ENCODE measurements around the gene KLK6.

DNA sequence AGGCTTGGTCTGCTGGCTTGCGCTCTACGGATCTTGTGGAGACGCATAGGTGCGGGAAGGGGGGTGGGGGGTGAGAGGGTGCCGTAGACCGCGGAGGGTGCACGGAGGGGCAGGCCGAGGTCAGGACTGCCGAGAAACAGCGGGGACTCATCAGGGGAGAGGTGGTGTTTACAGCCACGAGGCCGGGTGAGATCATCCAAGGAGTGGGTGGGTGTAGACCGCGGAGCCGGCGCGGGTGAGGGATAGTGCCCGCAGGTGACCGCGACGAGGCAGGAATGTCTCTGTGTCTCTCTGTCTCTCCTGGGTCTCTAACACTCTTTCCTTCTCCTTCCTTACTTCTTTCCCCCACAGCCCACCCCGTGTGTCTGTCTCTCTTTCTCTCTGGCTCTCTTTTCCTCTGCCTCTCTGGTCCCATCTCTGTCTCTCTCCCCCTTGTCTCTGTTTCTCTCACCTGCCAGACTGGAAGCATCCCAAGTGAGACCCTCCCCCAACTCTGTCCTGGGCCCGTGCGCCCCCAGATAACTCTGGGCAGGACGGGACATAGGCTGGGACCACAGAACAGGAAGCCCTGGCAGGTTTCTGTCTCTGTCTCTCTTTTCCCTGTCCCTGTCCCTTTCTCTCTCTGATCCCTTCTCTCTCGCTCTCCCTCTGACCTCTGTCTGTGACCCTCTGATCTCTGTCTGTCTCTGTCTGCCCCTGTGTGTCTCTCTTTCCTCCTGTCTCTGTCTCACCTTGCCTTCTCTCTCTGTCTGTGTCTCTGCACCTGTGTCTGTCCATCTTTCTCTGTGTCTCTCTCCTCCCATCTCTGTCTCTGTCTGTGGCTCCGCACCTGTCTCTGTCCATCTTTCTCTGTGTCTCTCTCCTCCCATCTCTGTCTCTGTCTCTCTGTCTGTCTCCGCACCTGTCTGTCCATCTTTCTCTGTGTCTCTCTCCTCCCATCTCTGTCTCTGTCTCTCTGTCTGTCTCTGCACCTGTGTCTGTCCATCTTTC lies 56.4 kb downstream of the KLK6 start:
- TF ChIP-seq CTCF (IDR thresholded peaks at IDR 0.05) (no peak), POLR2AphosphoS5 (IDR thresholded peaks at IDR 0.05; ENCODE audit: low read depth, low read length) (no peak)

Measured in Panc1 (cell line).